PC-3 (cell line): ENCODE results near the gene RHBDD1. TPM values are rescaled to one million over a fixed set of nuclear protein-coding genes. Genes with fewer than 3 reads are reported as not detected.

Experiments used
- ATAC-seq: fragments of 200-7000 bp; cut with Tn5 transposase; 2 replicates; pipeline ENCODE4 v1.9.1; 2020; ENCODE audit warnings: mild to moderate bottlenecking, moderate library complexity
- BruUV-seq: library from RNA; stranded (reverse); fragments of 400-500 nt; replicated peaks from 2 replicates; lab custom pipeline; 2021; lab: Mats Ljungman, UMichigan
- CTCF ChIA-PET: fragments of 300-600 bp; sonication (Branson Sonifier 250); formaldehyde crosslinking; loops from one replicate; lab custom pipeline; 2022; ENCODE audit warnings: antibody characterized with exemption; lab: Charles Lee
- POLR2A ChIA-PET: fragments of 300-600 bp; sonication (Branson Sonifier 250); formaldehyde crosslinking; loops from one replicate; lab custom pipeline; 2022; ENCODE audit warnings: antibody characterized with exemption; ENCODE audit not compliant: unreplicated experiment; lab: Charles Lee
- DNase-seq: peaks from one replicate; pipeline ENCODE4 v3.0.0-alpha.2; 2015
- H2AFZ ChIP-seq: fragments of 300-600 bp; sonication (generic); 2 replicates; pipeline ENCODE4 v1.6.0; 2016; ENCODE audit warnings: antibody characterized with exemption, low read length
- H3F3A ChIP-seq: fragments of 300-600 bp; sonication (generic); one replicate; pipeline ENCODE4 v1.6.0; 2017; ENCODE audit warnings: antibody characterized with exemption, low read length, control low read depth, mild to moderate bottlenecking; ENCODE audit not compliant: unreplicated experiment
- H3K27ac ChIP-seq: fragments of 300-600 bp; sonication (generic); 2 replicates; pipeline ENCODE4 v1.5.1; 2016; ENCODE audit warnings: mild to moderate bottlenecking, low read length
- H3K27me3 ChIP-seq: fragments of 300-600 bp; sonication (generic); 2 replicates; pipeline ENCODE4 v1.6.1; 2016; ENCODE audit warnings: low read length, mixed read lengths
- H3K36me3 ChIP-seq: fragments of 300-600 bp; sonication (generic); 2 replicates; pipeline ENCODE4 v1.6.1; 2016; ENCODE audit warnings: low read depth, mixed run types, low read length, mixed read lengths
- H3K4me1 ChIP-seq: fragments of 300-600 bp; sonication (generic); 2 replicates; pipeline ENCODE4 v1.5.1; 2016; ENCODE audit warnings: low read length; ENCODE audit not compliant: insufficient read depth
- H3K4me2 ChIP-seq: fragments of 300-600 bp; sonication (generic); 2 replicates; pipeline ENCODE4 v1.6.0; 2016; ENCODE audit warnings: low read length
- H3K4me3 ChIP-seq: fragments of 300-600 bp; sonication (generic); 2 replicates; pipeline ENCODE4 v1.5.1; 2016; ENCODE audit warnings: mild to moderate bottlenecking, low read length, mixed read lengths
- H3K79me2 ChIP-seq: fragments of 300-600 bp; sonication (generic); 2 replicates; pipeline ENCODE4 v1.6.1; 2017; ENCODE audit warnings: low read length, mixed read lengths
- H3K9ac ChIP-seq: fragments of 300-600 bp; sonication (generic); 2 replicates; pipeline ENCODE4 v1.6.0; 2016; ENCODE audit warnings: mild to moderate bottlenecking, low read length
- H3K9me2 ChIP-seq: fragments of 300-600 bp; sonication (generic); replicated peaks from 2 replicates; pipeline ENCODE4 v1.6.1; 2016; ENCODE audit warnings: mixed run types, low read length, mixed read lengths
- H3K9me3 ChIP-seq: fragments of 300-600 bp; sonication (generic); 2 replicates; pipeline ENCODE4 v1.6.1; 2016; ENCODE audit warnings: low read length, mixed read lengths
- H4K20me1 ChIP-seq: fragments of 300-600 bp; sonication (generic); 2 replicates; pipeline ENCODE4 v1.6.1; 2016; ENCODE audit warnings: low read length, mixed read lengths
- EZH2 ChIP-seq: fragments of 300-600 bp; sonication (generic); IDR thresholded peaks from one replicate; pipeline ENCODE4 v1.6.1; 2017; ENCODE audit warnings: antibody characterized with exemption, mild to moderate bottlenecking, low read length; ENCODE audit not compliant: unreplicated experiment
- EZH2phosphoT487 ChIP-seq: fragments of 300-600 bp; sonication (generic); IDR thresholded peaks from 2 replicates; pipeline ENCODE4 v1.6.1; 2018; ENCODE audit warnings: mild to moderate bottlenecking, antibody characterized with exemption, low read length, borderline replicate concordance
- intact Hi-C: fragments of 100-400 bp; cut with micrococcal nuclease; formaldehyde crosslinking; loops from 2 replicates; pipeline ENCODE4 v1.9.0; 2023
- total RNA-seq: library from RNA; depleted of rRNA; stranded (reverse); fragments of >200 nt; gene quantifications from 2 replicates; pipeline ENCODE4 v1.2.3, GENCODE V29; 2014
- TF ChIP-seq, protein P1 (sequence below): fragments of 300-600 bp; sonication (generic); conservative IDR thresholded peaks from 2 replicates; pipeline ENCODE4 v1.5.1; 2017; ENCODE audit warnings: antibody characterized with exemption, low read depth, mild to moderate bottlenecking, low read length

Gene RHBDD1
- total RNA-seq, 1 experiment from 2014 or later = 9.1 TPM

DNA sequence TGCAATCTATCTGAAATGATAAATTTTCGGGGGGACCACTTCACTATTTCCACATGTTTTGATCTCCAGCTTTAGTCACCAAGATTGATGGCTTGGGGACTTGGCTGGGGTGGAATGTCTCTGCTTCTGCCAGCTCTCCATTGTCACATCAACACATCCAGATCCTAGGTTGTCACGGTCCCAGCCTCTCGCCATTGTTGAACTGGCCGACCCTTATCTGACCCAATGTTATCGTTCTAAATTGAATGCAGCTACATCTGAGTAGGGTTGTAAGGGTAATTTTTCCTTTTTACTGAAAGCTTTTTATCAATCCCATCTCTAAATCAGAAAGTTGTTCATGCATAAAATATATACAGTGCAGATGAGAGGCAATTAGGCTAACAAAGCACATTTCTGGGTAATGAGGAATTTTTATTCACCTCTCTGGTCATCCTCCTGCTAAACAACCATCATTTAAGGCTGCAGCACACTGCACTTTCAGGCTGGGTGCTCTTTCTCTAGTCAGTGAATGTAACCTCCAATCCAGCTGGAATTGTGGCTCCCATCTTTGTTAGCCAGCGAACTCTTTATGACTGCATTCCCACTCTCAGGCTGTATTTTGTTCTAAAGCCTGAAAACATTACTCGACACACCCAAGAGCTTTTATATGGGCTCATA lies 200.0 kb downstream of the RHBDD1 start:
- ATAC-seq (no peak), DNase-seq (no peak)
- Histone ChIP-seq H3K27me3 (no peaks in the 10 kb centered on the region; the same call in 1 of the 2 replicates), H3K9ac (no peak overlapping the region), H3F3A (no peaks in the 10 kb centered on the region), H3K9me3 (no peaks in the 10 kb centered on the region), H3K4me1 (no peaks in the 10 kb centered on the region), H3K4me3 (no peak overlapping the region), H3K4me2 (no peak overlapping the region), H3K27ac (no peak overlapping the region), H4K20me1 (no peaks in the 10 kb centered on the region), H3K36me3 (no peaks in the 10 kb centered on the region), H2AFZ (no peak overlapping the region), H3K79me2 (no peaks in the 10 kb centered on the region), H3K9me2 (no peaks in the 10 kb centered on the region)
- no peak for TF ChIP-seq EZH2
- TF ChIP-seq, protein P1, sequence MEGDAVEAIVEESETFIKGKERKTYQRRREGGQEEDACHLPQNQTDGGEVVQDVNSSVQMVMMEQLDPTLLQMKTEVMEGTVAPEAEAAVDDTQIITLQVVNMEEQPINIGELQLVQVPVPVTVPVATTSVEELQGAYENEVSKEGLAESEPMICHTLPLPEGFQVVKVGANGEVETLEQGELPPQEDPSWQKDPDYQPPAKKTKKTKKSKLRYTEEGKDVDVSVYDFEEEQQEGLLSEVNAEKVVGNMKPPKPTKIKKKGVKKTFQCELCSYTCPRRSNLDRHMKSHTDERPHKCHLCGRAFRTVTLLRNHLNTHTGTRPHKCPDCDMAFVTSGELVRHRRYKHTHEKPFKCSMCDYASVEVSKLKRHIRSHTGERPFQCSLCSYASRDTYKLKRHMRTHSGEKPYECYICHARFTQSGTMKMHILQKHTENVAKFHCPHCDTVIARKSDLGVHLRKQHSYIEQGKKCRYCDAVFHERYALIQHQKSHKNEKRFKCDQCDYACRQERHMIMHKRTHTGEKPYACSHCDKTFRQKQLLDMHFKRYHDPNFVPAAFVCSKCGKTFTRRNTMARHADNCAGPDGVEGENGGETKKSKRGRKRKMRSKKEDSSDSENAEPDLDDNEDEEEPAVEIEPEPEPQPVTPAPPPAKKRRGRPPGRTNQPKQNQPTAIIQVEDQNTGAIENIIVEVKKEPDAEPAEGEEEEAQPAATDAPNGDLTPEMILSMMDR = no peak
- TF ChIP-seq EZH2phosphoT487 = no peak
- intact Hi-C loops = no loop called here
- BruUV-seq = no TSS peak
- ChIA-PET CTCF (no interaction called here), POLR2A (no interaction called here)

DNA sequence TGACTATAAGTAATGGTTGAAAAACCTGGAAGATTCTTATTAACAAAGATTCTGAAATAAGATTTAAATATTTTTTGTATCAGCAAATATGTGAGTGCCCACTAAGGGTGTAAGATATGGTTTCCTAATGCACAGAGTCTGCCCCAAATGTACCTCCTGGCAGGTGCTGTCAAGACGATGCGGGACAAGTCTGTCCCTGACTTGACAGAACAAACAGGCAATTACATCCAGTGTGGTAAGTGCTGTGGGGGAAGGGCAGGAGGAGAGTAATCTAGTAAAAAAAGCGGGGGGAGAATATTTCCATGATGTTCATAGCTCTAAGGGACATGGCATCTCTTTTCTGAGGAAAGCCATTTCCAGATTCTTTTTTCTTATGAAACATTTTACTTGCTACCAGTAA lies 200.7 kb downstream of the RHBDD1 start:
- ATAC-seq (no peak), DNase-seq (no peak)
- TF ChIP-seq, protein P1 = no peak
- TF ChIP-seq EZH2phosphoT487 (no peak), EZH2 (no peak)
- intact Hi-C loops = no loop called here
- Histone ChIP-seq H3K9me2 (no peaks in the 10 kb centered on the region), H3K27ac (no peak overlapping the region), H3K4me2 (no peak overlapping the region), H3K36me3 (no peaks in the 10 kb centered on the region), H4K20me1 (no peaks in the 10 kb centered on the region), H3F3A (no peaks in the 10 kb centered on the region), H2AFZ (no peak overlapping the region), H3K4me1 (no peaks in the 10 kb centered on the region), H3K4me3 (no peak overlapping the region), H3K9ac (no peak overlapping the region), H3K27me3 (no peaks in the 10 kb centered on the region; the same call in 1 of the 2 replicates), H3K9me3 (no peaks in the 10 kb centered on the region), H3K79me2 (no peaks in the 10 kb centered on the region)
- ChIA-PET POLR2A (no interaction called here), CTCF (no interaction called here)
- BruUV-seq = no TSS peak

DNA sequence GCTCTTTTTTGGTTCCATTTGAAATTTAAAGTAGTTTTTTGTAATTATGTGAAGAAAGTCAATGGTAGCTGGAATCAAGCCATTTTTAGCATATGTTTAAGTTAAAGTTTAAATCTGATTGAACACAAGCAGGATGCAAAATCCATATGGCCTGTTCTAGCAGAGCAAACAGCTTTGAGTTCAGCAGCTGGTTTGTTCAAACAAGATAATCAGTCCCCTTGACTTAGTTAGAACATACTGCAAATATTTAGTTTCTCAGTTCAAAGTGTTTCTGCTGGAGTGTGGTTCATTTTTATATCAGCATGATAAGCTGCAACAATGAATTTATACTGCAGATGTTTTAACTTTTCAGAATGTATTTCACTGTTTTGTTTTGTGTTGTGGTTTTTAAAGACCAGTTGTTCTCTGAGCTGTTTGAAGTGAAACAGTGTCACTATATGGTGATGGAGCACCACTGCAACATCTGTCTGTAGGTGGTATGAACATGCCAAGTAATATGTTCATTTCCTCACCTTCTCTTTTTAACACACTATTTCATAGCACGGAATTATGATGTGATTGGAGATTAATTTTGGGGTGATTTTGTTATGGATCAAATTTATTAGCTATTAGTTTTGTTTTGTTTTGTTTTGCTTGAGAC lies 202.8 kb downstream of the RHBDD1 start:
- BruUV-seq = no TSS peak
- H3K79me2 ChIP-seq = no peaks in the 10 kb centered on the region
- TF ChIP-seq EZH2 = no peak
- no peak for TF ChIP-seq EZH2phosphoT487
- TF ChIP-seq, protein P1 = no peak
- no peaks in the 10 kb centered on the region for H3K36me3 ChIP-seq
- H3K9me3 ChIP-seq = no peaks in the 10 kb centered on the region
- DNase-seq = no peak
- intact Hi-C loops = no loop called here
- no peaks in the 10 kb centered on the region for H4K20me1 ChIP-seq
- H3K4me3 ChIP-seq = no peak overlapping the region
- H3K4me1 ChIP-seq = no peaks in the 10 kb centered on the region
- POLR2A ChIA-PET = no interaction called here
- H3K4me2 ChIP-seq = no peak overlapping the region
- H3K27me3 ChIP-seq = peaks cover 4% of the 10 kb centered on the region; the same call in 1 of the 2 replicates
- no peak overlapping the region for H3K27ac ChIP-seq
- H3K9me2 ChIP-seq = no peaks in the 10 kb centered on the region
- H2AFZ ChIP-seq = no peak overlapping the region
- H3K9ac ChIP-seq = no peak overlapping the region
- no peak for ATAC-seq
- H3F3A ChIP-seq = no peaks in the 10 kb centered on the region
- CTCF ChIA-PET = no interaction called here
